ENCODE measurements around the gene MAP6. TPM values are rescaled to one million over a fixed set of nuclear protein-coding genes. Genes with fewer than 3 reads are reported as not detected.
A peak's percentile ranks its signal among the peaks of the same experiment; 100 is the strongest.

The MAP6 gene
- total RNA-seq, 1 donor from 2014 or later: 0.51 TPM

DNA sequence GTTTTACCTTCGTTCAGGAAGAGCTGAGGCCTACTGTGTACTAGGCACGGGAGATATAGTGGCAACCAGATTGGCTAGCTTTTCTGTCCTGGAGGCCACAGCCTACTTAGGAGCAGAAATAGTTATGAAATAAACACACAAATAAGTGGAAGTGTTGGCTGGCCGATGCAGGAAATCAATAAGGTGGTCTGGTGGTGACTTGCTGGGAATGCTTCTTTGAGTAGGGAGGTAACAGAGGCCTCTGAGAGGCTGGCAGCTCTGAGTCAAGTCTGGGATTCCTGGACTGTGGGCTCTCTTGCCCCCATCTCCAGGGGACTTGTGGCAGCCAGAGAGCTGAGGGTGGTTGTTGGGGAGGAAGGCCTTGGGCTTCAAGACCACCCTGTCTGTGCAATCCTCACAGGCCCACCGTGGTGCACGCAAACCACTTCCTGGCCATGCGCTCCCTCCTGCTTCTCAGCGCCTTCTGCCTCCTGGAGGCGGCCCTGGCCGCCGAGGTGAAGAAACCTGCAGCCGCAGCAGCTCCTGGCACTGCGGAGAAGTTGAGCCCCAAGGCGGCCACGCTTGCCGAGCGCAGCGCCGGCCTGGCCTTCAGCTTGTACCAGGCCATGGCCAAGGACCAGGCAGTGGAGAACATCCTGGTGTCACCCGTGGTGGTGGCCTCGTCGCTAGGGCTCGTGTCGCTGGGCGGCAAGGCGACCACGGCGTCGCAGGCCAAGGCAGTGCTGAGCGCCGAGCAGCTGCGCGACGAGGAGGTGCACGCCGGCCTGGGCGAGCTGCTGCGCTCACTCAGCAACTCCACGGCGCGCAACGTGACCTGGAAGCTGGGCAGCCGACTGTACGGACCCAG lies 102.7 kb downstream of the MAP6 start:
- DNase-seq: peak; percentile 30

DNA sequence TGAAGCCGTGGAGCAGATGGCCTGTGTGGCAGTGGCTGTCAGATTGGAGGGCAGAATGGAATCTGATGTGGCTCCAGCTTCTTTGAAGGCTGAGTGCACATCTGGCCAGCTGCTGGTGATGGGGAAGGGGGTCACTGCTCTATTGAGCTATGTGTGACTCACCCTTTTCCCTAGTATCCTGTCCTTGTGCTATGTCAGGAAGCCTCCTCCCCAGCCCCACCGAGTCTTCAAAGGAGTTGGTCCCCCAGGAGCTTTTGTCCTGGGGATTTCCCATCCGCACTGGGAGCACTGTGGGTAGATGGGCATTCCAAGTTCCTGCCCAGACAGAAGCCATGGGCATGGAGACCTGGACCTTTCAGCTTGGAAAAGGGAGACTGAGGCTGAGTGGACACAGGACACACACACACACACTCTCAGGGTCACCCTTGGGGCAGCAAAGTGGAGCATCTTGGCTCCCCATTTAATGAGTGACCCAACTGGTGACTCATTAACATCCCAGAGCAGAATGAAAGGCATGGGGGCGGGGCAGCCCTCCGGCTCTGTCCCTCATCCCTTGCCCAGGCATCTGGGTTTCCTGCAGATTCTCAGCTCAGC lies 103.5 kb downstream of the MAP6 start:
- DNase-seq: peak; percentile 81

DNA sequence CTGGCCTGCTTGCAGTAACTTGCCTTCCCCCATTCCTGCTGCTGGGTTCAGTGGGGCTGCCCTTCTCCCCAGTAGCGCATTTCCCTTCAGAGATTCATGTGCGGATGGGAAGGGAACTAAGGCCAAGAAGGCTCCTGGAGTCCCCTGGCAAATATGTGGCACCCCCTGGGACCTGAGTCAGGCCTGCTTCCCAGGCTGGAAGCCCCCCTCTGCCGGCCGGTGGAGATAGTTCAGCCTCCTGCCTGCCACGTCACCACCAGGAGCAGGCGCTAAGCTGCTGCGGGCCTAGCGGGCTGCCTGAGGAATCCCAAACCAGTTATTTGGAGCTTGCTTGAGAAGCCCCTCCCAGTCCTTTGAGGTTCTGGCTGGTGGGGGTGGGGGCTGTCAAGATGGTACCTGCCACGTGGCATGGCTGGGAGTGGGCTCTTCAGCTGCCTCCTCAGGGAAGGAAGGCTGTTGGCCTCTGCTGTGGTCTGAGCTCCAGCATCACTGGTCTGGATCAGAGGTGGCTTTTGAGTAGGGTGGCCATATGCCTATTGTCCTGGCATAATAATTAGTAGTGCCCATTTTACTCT lies 104.8 kb downstream of the MAP6 start:
- DNase-seq: peak; percentile 92

DNA sequence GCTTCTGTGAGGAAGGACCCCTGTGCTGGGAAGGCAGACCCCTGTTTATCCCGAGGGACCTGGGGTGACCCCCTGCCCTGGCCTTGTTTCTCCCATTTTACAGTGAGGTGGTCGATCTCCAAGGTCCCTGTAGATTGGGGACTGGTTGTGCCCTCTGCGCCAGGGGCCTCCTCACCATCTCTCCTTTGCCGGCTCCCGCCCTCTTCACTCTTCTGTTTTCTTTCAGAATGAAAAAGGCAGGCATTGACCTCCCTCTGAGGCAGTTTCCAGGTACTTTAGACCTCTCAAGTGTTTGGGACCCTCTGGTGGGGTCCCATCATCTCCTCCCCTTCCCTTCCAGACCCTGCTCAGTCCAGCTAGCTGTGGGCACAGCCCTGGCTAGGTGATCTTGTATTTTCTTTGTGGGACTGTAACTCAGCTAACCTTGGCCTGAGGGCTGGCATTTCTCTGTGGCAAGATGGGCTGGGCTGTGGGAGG lies 105.3 kb downstream of the MAP6 start:
- DNase-seq: no peak

DNA sequence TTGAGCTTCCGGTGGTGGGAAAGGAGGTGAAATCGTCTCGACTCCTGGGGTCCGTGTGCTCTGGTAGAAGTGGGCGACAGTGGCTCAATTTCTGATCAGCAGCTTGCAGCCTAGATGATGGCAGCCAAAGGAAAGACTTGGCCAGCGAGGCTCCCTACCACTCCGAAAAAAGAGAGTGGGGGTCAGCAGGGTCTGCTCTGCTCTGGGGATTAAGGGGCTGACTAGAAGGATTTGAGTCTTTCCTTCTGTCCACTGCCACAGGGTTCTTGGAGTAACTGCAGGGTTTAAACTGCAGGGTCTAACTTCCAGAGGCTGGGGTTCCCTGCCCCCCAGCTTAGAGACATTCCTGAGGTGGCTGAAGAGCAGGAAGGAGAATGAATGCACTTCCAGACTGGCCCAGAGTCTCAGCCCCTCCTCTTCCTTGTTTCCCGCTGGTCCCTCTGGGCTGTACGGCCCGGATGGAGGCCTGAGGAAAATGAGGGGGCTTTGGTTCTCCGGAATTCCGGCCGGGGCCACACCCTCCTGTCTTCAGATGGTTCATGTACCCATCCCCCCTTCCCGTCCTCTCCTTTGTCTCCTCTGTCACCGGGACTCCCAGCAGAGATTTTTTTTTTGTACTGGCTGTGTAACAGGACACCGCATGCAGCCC lies 105.9 kb downstream of the MAP6 start:
- peak; percentile 80 for DNase-seq

DNA sequence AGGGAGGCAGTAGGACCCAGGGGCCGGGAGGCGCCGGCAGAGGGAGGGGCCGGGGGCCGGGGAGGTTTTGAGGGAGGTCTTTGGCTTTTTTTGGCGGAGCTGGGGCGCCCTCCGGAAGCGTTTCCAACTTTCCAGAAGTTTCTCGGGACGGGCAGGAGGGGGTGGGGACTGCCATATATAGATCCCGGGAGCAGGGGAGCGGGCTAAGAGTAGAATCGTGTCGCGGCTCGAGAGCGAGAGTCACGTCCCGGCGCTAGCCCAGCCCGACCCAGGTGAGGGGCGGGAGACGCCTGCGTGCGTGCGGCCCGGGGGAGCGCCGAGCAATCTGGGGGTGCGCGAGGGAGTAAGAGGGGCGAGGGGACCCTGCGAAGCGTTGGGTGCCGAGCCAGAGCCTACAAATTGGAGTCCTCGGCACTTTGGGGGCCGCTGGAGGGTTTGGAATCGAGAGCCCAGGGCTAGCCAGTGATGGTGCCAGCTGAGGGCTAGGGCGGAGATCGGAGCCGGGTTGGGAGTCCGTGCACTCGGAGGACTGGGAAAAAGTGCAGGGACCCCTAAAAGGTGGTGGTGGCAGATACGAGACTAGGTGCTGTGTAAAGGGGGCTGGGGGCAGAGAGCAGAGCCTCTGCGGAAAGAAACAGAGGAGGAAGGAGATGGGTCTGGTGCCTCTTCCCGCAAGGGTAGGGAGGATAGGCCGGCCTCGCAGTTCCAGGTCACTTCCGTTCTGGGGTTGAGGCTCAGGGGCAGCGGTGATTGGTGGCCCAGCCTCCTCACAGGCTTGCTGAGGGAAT lies 106.6 kb downstream of the MAP6 start, which contains the start of gene SERPINH1:
TSS of gene SERPINH1 (plus strand) at position 206 of the 788 bp plus-strand sequence. CDS start 4,097 bp downstream, outside the sequence.
- DNase-seq: peak; percentile 87

DNA sequence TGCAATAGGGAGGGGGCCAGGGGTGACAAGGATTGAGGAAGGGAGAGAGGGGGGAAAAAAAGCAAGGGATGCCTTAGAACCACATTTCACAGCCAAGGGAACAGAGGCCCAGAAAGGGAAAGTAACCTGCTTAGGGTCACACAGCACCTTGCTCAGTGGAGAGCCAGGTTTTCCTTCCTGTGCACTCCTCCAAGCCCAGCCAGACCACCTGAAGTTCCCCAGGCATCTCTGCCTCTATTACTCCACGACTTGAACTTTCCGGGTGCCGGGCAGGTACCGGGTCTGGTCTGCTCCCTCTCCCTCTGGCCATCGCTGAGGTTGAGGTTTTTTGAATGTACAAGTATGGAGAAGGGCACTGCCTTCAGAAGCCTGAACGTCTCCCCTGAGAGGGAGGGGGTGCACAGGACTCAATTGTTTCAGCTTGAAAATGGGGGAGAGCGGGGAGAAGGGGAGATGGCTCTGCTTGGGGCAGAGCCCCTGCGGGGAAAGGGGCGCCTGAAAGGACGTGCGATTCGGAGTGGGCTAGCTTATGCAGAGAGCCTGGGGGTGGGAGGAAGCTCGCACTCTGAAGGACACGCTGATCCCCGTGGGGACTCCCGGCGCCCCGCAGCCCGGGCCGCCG lies 107.3 kb downstream of the MAP6 start:
- DNase-seq: no peak

DNA sequence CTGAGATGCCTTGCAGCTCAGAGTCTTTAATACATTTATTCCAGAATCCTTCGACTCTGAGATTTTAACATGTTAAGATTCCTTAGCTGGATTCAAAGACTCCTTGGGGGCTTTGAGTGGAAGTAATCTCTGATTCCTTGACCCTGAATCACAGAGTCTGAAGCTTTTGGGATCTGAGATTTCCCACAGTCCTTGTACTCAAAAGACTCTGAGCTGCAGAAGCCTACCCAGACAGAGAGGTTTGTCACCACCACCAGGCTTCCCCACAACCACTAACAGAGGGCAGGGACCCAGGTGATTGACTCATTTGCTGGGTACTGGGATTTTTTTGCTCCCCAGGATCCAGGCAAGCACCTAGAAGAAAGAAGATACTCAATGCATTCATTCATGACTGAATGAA lies 108.2 kb downstream of the MAP6 start:
- DNase-seq: no peak

DNA sequence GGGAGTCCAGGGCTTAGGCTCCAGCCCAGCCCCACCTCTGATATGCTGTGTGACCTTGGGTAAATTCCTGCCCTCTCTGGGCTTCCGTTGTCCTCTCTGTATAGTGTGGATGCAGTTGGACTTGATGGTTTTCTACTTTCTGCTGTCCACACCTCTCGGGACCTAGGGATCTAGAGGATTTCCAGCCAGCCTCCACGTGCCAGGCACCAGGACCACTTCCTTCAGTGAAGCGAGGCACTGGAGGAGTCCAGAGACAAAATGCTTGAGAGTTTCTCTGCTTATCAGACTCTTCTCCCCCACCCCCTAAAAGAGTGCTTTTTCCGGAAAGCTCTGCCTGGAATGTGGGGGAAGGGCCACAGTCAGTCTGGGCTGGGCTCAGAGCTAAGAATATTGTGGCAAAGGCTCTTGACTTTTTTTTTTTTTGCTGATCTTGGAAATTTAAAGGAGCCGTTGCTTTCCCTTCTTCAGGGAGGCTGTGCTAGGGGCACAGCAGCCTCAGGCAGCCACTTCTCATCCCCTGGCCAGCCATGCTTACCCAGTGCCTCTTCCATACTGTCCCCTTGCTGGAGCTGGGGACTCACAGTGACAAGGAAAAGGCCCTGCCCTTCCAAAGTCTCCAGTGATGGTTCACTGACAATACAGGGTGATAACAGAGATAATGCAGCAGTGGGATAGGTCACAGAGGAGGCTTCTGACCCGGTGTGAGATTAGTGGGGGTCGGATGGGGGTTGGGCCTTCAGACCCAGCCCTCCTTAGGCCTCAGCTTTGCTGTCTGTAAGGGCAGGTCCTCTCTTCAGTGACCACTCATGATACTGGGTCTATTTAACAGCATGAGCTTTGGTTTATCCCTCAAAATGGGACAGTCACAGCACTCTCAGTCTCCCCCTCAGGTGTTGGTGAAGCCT lies 109.6 kb downstream of the MAP6 start:
- peak; percentile 55 for DNase-seq

DNA sequence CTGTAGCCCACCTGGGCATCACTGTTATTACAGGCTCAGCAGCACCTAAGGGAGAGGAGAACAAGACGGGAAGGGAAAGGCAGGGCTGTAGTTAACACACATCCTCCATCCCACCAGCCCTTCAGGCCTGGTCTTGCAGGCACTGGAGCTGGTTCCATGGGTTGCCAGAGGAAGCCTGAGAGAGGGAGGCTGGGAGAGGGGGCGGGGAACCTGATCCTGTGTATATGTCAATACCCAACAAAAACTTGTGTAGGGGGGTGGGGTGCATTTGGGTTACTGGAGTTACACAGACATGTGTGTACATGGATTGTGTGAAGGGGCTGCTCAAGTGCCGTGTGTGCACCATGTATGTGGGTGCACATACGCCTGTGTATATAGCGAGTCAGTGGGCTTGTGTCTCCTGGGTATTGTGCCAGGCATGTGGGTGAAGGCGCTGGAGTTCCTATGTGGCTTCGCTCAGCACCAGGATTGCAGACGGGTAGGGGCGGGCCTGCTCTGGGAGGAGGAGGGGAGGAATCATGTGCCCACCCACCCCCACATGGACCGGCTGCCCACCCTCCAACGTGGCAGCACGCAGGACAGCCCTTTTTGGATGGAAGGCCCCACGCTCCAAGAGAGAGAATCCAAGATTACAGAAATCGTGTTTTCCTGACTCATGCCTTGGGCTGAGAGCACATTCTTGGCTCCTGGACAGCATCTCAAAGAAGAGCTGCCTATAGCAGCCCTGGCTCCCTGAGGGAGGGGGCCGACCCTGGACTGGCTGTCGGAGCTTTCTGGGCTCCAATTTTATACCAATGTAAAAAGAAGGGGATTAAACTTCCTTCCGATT lies 111.0 kb downstream of the MAP6 start:
- peak; percentile 58 for DNase-seq

DNA sequence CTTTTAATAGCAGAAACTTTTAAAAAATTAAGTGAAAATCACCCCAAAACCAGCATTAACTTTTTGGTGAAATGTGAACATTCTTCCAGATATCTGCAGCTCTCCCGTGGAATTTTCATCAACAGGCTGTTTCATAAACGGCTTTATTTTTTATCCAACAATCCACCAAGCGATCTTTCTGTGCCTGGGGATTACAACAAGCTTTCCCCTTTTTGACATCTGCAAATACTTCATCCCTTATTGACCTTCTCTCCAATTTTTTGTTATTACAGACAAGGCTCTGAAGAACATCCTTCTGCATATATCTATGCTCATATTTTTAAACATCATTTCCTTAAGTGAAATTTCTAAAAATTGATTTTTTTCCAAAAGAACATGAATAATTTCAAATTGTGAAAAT lies 112.6 kb downstream of the MAP6 start:
- no peak for DNase-seq

DNA sequence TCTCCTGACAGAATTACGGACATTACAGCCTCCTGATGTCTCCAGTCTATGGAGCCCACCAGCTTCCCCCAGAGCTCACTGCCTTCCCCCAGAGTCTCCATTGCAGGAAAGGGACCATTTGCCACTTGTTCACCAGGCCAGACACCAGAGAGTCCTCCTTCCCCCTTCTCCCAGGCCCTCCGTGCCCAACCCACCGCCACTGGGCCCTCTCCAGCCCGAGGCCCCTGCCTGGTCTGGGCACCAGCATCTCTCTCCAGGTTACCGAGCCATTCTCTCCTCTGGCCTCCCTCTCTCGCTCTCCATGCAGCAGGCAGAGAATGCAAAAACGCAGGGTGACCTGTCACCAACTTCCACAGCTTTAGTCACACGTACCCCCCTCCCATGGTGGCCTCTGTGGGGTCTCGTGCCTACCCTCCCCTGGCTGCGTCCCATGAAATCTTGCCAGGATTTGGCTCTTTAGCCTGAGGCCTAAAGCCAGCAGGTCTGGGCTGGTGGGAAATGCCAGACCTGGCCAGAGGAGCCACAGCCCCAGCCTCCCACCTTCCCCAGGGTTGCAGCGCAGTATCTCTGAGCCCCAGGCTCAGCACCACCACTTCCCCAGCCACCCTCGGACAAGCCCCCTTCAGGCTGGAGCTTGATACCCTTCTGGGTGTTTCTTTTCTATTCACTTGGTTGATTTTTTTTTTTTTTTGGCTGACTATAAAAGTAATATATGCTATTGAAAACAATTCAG lies 113.6 kb downstream of the MAP6 start:
- no peak for DNase-seq

DNA sequence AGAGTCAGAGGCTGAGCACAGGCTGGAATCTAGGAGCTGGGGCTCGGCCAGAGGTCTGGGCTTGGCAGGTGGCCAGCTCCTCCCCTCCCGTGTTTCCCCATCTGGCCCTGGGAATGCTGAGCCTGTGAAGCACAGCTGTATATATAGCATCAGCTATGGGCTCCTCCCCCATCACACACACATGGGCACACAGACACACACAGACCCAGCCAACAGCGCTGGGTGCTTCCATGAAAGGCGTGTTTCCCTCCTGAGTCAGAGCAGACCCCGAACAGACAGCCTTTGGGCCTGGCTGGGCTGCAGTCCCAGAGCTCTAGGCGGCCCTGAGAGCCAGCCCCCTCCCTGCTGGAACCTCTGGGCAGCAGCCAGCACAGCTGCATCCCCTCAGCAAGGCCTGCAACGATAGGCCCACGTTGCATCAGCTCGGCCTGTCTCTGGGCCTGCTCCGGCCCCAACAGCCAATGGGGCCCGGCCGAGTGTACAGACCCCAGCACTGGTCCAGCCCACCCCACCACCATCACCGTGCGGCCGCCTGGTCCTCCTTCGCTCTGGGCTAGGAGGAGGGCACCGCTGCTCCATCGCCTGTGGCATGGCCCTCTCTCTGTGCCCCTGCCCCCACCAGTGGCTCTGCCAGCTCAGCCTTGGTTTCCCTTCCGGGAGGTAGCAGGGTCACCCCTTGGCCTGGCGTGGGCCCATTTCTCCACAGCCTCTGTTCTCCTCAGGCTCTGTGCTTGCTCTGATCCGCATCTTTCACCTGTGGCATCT lies 114.4 kb downstream of the MAP6 start:
- DNase-seq: peak; percentile 95

DNA sequence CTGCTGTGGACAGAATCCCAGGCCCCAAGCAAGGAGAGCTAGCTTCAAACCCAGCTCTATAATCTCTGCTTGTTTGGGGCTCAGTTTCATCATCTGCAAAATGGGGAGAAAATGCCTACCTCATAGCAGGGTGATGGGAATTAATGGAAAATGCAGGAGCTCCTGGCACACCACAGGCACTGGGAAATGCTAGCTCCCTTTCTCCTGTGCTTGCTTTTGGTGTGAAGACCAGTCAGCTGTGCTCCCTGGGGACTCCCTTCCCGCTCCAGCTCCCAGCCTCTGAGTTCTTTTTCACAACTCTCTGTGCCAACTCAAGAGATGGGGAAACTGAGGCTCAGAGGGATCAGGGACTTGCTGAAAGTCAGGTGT lies 115.0 kb downstream of the MAP6 start:
- DNase-seq: no peak

DNA sequence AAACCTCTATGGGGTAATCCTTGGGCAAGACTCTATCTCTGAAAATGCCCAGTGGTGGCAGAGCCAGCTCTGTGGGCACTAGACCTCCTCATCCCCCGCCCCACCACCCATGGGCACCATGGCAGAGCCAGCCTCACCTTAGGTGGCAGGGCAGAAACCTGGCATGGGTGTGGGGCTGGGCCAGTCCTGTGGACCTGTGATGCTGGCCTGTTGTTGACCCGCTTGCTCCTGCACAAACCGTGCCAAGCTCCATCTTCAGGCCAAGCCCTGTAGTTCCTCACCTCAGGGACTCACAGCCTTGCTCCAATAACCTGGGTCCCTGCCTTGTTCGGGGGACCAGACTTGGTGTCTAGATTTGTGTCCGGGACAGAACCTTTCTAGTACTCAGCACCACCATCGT lies 115.7 kb downstream of the MAP6 start:
- DNase-seq: no peak

DNA sequence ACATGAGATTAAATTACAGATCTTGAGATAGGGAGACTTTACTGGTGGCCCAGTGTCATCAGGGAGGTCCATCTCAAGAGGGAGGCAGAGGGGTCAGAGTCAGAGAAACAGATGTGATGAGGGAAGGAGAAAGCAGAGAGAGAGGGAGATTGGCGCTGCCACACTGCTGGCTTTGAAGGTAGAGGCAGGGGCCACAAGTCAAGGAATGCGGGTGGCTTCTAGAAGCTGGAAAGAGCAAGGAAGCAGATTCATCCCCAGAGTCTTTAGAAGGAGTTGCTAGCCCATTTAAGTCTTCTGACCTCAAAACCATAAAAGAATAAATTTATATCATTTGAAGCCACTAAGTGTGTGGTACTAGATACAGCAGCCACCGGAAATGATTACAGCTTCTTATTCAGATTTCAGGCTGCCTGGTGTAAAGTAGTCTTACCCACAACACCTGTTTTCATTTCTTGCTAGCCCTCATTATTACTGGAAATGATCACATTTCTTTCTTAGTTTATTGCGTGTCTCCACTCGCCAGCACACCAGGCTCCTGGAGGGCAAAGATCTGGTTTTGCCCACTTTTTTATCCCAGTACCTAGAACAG lies 119.4 kb downstream of the MAP6 start:
- DNase-seq: no peak

DNA sequence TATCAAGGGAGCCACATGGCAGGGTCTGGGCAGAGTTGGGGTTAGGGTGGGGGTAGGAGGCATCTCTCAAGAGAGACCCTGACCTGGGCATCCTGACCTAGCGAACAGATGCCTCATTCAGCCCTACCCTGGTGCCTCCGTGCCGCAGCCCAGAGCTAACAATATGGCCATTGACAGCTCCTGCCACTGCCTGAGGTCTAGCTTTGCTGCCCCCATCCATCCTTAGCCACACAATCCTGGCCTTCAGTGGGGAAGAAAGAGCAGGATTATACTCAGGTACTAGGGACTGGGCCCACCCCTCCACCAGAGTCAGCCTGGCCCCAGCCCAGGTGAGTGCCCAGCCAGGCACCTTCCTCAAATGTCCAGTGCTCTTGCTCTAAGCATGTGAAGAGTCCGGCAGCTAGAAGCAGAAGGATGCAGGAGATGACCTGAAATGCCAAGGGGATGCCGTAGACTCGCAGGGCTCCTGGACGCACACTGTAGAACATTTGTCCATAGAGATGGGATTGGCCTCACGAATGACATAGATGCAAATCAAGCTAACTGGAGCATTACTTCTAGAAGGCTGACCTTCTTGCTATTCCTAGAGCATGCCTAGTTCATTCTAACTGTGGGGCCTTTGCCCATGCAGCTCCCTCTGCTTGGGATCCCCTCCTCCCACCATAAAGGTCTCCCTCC lies 120.1 kb downstream of the MAP6 start:
- DNase-seq: no peak
